ENCODE results near the gene MYH6.
"Not testable (repeated sequence)": the region's sequence is repeated elsewhere in the genome, so short reads cannot be mapped to it uniquely, and the experiment has no call there.

Gene MYH6

GRCh38 chr14:23396126-23396525 lies 11.9 kb downstream of the MYH6 start:
- DNase-seq (ENCODE audit: low read depth) = no peak
- H3K4me3 ChIP-seq (ENCODE audit: low read length) = no peak overlapping the region
- no peak for TF ChIP-seq CTCF (IDR thresholded peaks at IDR 0.05; ENCODE audit: insufficient read depth, low read depth, low read length, missing control alignments)

GRCh38 chr14:23392613-23393012 lies 15.5 kb downstream of the MYH6 start:
- no peak for DNase-seq (ENCODE audit: low read depth)
- H3K4me3 ChIP-seq (ENCODE audit: low read length) = no peak overlapping the region
- TF ChIP-seq CTCF (IDR thresholded peaks at IDR 0.05; ENCODE audit: insufficient read depth, low read depth, low read length, missing control alignments) = no peak

- not testable (repeated sequence) for DNase-seq (ENCODE audit: low read depth); H3K4me3 ChIP-seq (ENCODE audit: low read length)
Measured at GRCh38 chr14:23389871-23390270, 18.2 kb downstream of the MYH6 start.

- no peak for TF ChIP-seq CTCF (IDR thresholded peaks at IDR 0.05; ENCODE audit: insufficient read depth, low read depth, low read length, missing control alignments)
- no peak for DNase-seq (ENCODE audit: low read depth)
- H3K4me3 ChIP-seq (ENCODE audit: low read length) = no peak overlapping the region
Measured at GRCh38 chr14:23389396-23389795, 18.7 kb downstream of the MYH6 start.

GRCh38 chr14:23388996-23389395 lies 19.1 kb downstream of the MYH6 start:
- no peak for TF ChIP-seq CTCF (IDR thresholded peaks at IDR 0.05; ENCODE audit: insufficient read depth, low read depth, low read length, missing control alignments)
- H3K4me3 ChIP-seq (ENCODE audit: low read length) = no peak overlapping the region
- no peak for DNase-seq (ENCODE audit: low read depth)

GRCh38 chr14:23387916-23388882 lies 19.9 kb downstream of the MYH6 start:
- no peak for DNase-seq (ENCODE audit: low read depth)

GRCh38 chr14:23386999-23387398 lies 21.1 kb downstream of the MYH6 start:
- no peak for DNase-seq (ENCODE audit: low read depth)

More at GRCh38 chr14:23387916-23388882, 19.9 kb downstream of the MYH6 start:
- H3K4me3 ChIP-seq (ENCODE audit: low read length) = no peak overlapping the region
- TF ChIP-seq CTCF (IDR thresholded peaks at IDR 0.05; ENCODE audit: insufficient read depth, low read depth, low read length, missing control alignments) = no peak

GRCh38 chr14:23386266-23386657 lies 21.8 kb downstream of the MYH6 start:
- not testable (repeated sequence) for DNase-seq (ENCODE audit: low read depth); H3K4me3 ChIP-seq (ENCODE audit: low read length)

More at GRCh38 chr14:23386999-23387398, 21.1 kb downstream of the MYH6 start:
- H3K4me3 ChIP-seq (ENCODE audit: low read length) = no peak overlapping the region
- no peak for TF ChIP-seq CTCF (IDR thresholded peaks at IDR 0.05; ENCODE audit: insufficient read depth, low read depth, low read length, missing control alignments)
